GM21723 (cell line): ENCODE measurements around the gene ZNF77.
A peak's percentile ranks its signal among the peaks of the same experiment; 100 is the strongest.
"Not testable (repeated sequence)": the region's sequence is repeated elsewhere in the genome, so short reads cannot be mapped to it uniquely, and the experiment has no call there.

Experiments
- ATAC-seq: cut with Tn5 transposase; IDR thresholded peaks from one replicate; pipeline ENCODE4 v1.9.1; 2021; ENCODE audit warnings: mild to moderate bottlenecking, moderate library complexity; ENCODE audit not compliant: unreplicated experiment

ZNF77 gene

DNA sequence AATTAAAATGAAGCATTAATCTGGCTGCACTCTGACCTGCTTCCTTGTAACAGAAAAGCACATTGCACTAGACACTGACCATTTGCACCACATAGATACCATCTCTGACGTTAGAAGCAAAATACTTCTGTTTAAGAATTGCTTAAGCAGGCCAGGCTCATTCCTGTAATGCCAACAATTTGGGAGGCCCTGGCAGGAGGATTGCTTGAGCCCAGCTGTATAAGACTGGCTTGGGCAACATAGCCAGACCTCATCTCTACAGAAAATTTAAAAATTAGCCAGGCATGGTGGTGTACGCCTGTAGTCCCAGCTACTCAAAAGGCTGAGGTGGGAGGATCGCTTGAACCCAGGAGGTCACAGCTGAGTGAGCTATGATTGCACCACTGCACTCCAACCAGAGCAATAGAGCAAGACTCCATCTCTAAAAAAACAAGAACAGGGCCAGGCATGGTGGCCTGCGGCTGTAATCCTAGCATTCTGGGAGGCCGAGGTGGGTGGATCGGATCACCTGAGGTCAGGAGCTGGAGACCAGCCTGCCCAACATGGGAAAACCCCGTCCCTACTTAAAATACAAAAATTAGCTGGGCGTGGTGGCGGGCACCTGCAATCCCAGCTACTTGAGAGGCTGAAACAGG lies 25.5 kb upstream of the ZNF77 start:
- ATAC-seq, result no peak

DNA sequence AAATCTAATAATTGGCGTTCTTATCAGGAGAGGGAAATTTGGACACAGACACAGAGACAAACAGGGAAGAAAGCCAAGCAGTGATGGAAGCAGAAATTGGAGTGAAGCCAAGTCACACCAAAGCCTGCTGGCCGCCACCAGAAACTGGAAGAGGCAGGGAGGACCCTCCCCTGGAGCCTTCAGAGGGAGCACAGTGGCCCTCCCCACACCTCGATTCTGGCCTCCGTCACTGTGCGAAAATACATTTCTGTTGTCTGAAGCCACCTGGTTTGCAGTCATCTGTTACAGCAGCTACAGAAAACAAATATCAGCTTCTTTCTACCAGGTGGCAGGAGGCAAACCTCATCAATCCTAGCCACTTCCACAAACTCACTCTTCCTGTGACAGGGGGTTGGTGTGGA lies 24.3 kb upstream of the ZNF77 start:
- no peak for ATAC-seq

DNA sequence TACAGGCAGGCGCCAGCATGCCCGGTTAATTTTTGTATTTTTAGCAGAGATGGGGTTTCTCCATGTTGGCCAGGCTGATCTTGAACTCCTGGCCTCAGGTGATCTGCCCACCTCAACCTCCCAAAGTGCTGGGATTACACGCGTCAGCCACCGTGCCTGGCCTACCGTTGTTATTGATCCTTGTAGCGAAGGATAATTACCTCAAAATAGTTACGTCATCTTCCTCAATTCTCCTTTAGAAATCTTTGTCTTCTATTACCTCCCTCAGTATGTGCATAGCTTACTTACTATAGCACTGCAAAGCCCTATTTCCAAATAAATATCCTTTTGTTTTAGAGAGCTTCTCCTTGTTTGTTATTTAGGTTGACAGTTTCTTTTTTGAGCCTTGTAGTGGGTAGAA lies 23.2 kb upstream of the ZNF77 start:
- no peak for ATAC-seq

DNA sequence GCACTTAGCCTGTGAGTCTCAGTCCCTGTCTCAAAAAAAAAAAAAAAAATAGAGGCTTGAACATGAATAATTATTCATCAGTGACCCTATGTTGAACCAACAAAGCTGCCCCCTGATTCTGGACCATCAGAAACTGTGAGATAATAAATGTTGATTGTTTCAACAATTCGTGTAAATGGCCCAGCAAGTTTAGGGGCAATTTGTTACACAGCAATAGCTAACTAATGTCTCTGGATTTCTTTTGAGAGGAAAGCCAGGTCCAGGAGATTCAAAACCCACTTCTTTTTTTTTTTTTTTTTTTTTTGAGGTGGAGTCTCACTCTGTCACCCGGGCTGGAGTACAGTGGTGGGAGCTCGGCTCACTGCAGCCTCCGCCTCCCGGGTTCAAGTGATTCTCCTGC lies 20.1 kb upstream of the ZNF77 start:
- ATAC-seq, result no peak

DNA sequence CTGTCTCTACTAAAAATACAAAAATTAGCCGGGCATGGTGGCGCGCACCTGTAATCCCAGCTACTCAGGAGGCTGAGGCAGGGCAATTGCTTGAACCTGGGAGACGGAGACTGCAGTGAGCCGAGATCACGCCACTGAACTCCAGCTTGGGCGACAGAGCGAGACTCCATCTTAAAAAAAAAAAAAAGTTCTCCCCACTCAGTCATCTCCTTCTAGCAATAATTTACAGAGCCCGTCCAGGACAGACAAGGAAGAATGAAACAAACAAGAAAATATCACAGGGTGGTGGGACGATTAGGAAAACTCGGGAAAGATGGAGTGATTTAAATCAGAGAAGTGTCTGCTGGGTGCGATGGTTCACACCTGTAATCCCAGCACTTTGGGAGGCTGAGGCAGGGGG lies 18.9 kb upstream of the ZNF77 start:
- ATAC-seq, result not testable (repeated sequence)

DNA sequence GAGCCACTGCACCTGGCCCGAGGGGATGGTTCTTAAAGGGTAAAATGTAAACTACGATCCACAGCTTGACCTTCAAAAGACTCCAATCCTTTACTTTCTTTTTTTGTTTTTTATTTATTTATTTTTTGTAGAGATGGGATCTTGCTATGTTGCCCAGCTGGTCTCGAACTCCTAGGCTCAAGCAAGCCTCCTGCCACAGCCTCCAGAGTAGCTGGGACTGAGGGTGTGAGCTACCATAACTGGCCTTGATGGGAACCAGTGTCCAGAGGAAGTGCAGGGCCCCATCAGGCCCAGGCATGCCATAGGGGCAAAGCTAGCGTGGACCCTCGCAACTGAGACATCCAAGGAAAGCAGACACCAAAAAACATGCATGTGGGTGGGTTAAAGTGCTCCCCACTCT lies 18.4 kb upstream of the ZNF77 start:
- ATAC-seq, result no peak

DNA sequence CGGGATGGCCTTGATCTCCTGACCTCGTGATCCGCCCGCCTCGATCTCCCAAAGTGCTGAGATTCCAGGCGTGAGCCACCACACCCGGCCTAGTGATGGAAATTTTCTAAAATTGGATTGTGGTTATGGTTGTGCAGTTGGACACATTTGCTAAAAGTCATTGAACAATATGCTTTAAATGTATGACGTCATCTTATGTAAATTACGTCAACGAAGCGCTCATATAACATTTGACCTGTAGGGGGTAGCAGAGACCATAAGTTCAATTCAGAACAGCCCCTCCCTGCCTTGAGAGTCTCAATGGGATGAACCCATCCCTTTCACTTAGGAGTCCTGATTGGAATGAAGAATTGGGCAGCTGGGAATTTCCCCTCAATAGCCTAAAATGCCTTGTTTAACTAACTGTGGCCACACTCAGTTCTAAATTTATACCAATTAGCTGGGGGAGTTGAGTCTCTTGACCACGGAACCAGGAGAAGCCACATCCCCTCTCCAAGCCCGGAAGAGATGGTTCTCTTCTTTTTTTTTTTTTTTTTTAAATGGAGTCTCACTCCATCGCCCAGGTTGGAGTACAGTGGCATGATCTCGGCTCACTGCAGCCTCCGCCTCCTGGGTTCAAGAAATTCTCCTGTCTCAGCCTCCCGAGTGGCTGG lies 17.4 kb upstream of the ZNF77 start:
- ATAC-seq, result no peak

GRCh38 chr19:2960120-2960519 lies 15.3 kb upstream of the ZNF77 start:
- ATAC-seq, result no peak

- no peak for ATAC-seq
These were observed 12.4 kb upstream of the ZNF77 start for GRCh38 chr19:2957160-2957559.

DNA sequence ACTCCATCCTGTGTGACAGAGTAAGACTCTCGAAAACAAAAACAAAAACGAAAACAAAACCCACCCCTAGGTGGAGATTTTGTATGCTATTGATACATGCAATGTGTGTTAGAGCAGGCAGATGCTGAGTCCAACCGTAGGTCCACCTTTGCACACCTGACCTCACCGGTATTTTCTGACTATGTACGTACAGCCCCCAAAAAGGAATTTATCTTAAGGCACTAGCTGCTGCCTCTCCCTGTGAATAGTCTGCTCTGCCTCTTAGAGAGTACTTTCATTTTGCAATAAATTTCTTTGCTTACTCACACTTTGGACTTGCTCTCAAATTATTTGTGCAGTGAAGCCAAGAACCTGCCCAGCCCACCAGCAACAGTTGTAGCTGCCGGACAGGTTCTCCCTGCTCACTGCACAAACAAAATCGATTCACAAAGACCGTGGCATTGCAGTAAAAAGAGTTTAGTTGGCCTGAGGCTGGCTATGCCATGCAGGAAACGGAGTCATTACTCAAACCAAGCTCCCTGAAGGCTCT lies 8.2 kb upstream of the ZNF77 start:
- ATAC-seq, result no peak

GRCh38 chr19:2950286-2951124 lies 5.7 kb upstream of the ZNF77 start:
- ATAC-seq, result peak; percentile 91

DNA sequence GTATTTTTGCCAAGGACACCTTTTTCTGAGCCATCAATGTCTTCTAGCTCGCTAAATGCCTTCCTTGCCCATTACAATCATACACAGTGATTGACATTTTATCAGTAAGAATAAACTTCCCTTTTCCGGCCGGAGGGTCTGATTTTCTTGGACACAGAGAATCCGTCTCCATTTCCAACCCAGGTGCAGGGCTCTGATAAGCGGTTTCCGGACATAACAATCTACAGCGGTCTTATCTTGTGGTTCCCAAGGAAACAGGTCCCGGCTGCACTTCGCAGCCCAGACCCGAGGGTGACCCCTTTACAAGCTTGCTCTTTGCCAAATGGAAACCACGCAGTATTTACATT lies 5.1 kb upstream of the ZNF77 start:
- ATAC-seq, result no peak

DNA sequence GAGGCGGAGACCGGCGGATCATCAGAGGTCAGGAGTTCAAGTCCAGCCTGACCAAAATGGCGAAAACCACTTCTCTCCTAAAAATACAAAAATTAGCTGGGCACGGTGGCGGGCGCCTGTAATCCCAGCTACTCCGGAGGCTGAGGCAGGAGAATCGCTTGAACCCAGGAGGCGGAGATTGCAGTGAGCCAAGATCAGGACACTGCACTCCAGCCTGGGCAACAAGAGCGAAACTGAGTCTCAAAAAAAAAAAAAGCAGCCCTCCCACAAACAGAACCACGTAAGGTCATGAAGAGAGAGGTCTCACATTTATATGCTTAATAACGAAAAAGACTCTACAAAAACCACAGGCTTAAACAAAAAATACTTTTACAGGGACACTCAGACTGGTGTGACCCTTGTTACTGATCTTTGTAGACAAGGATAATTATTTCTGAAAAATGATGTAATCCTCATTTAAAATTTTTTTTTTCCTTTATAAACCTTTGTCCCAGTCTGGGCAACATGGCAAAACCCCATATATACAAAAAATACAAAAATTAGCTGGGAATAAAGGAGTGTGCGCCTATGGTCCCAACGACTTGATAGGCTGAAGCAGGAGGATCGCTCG lies 909 bp upstream of the ZNF77 start:
- no peak for ATAC-seq

DNA sequence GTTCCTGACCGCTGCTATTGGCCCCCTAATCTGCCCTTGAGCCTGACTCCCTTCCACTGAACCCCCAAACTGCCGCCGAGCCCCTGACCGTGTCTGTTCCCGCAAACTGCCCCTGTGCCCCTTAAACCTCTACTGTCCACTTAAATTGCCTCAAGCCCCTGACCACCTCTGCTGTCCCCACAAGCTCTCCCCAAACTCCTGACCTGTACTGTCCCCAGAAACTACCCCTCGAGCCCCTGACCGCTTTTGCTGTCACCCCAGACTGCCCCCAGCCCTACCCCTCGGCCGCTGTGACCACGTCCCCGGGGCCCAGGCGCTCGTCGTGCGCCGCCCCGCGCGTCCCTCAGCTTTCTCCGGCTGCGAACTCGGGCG lies 382 bp downstream of the ZNF77 start:
- peak; percentile 22 for ATAC-seq

DNA sequence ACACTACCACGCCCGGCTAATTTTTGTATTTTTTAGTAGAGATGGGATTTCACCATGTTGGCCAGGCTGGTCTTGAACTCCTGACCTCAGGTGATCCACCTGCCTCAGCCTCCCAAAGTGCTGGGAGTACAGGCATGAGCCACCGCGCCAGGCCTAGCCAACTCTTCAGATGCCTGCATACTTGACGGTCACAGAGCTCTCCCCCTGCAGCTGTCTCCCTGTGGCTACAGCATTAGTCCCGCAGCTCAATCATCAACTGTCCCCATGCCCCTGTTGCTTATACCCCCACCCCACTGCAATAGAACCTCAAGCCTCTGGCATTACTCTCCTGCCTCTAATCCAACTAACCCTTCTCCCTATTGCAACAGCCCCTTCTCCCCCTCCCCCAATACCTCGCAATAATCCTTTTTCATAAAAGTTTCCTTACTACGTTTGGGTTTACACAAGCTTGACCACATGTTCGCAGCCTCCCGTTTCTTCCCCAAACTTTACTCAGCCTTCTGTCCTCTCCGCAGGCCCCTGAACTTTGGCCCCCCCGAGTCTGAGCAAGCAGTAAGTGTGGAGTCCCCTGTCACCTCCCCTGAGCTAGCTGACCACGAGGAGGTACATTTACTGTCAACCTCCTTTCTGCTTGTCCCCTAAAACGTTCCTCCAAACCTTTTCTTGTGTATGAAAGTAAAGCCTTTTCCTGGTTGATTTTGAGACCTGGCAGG lies 1.7 kb downstream of the ZNF77 start:
- no peak for ATAC-seq

DNA sequence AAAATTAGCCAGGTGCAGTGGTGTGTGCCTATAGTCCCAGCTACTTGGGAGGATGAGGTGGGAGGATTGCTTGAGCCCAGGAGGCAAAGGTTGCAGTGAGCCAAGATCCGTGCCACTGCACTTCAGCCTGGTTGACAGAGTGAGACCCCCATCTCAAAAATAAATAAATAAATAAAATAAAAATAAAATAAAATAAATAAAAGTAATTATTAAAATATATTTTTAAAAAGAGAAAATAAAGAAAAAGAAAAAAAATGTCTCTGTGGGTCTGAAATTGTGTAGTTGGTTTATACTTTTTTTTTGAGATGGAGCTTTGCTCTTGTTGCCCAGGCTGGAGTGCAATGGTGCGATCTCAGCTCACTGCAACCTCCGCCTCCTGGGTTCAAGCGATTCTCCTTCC lies 8.9 kb downstream of the ZNF77 start:
- not testable (repeated sequence) for ATAC-seq

GRCh38 chr19:2933490-2933910 lies 11.3 kb downstream of the ZNF77 start:
- ATAC-seq, result no peak

GRCh38 chr19:2927032-2927430 lies 17.7 kb downstream of the ZNF77 start:
- no peak for ATAC-seq

- no peak for ATAC-seq
These were observed 18.3 kb downstream of the ZNF77 start for GRCh38 chr19:2926341-2927031.

GRCh38 chr19:2923510-2923909 lies 21.3 kb downstream of the ZNF77 start:
- ATAC-seq, result no peak
